ENCODE results near the gene PRPSAP1.

PRPSAP1 gene

DNA sequence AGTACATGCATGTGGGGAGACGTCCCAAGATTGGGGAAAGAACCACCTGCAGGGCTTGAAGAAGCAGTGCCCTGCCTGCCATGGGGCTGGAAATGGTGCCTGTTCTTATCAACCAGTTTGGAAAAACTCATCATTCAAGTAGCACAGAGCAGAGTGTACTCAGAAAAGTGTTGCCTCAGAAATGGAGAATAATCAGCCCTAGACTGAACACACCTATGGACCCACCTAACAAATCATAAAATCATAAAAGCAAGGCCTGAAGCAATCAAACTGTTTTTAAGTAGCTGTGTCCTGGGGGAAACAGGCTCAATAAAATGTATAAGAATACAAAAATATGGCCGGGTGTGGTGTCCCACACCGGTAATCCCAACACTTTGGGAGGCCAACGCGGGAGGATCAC lies 56.8 kb downstream of the PRPSAP1 start:
- no peaks in the 10 kb centered on the region for H4K20me1 ChIP-seq (ENCODE audit: insufficient read depth, low read length)
- no peak overlapping the region for H2AFZ ChIP-seq (ENCODE audit: low read length)
- TF ChIP-seq EZH2 (optimal IDR thresholded peaks at IDR 0.05; ENCODE audit: low read depth, low read length) (no peak), EZH2phosphoT487 (IDR thresholded peaks at IDR 0.05; ENCODE audit: low read length) (no peak)
- TF ChIP-seq, protein P1, sequence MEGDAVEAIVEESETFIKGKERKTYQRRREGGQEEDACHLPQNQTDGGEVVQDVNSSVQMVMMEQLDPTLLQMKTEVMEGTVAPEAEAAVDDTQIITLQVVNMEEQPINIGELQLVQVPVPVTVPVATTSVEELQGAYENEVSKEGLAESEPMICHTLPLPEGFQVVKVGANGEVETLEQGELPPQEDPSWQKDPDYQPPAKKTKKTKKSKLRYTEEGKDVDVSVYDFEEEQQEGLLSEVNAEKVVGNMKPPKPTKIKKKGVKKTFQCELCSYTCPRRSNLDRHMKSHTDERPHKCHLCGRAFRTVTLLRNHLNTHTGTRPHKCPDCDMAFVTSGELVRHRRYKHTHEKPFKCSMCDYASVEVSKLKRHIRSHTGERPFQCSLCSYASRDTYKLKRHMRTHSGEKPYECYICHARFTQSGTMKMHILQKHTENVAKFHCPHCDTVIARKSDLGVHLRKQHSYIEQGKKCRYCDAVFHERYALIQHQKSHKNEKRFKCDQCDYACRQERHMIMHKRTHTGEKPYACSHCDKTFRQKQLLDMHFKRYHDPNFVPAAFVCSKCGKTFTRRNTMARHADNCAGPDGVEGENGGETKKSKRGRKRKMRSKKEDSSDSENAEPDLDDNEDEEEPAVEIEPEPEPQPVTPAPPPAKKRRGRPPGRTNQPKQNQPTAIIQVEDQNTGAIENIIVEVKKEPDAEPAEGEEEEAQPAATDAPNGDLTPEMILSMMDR (IDR thresholded peaks at IDR 0.05; ENCODE audit: low read length), result no peak

DNA sequence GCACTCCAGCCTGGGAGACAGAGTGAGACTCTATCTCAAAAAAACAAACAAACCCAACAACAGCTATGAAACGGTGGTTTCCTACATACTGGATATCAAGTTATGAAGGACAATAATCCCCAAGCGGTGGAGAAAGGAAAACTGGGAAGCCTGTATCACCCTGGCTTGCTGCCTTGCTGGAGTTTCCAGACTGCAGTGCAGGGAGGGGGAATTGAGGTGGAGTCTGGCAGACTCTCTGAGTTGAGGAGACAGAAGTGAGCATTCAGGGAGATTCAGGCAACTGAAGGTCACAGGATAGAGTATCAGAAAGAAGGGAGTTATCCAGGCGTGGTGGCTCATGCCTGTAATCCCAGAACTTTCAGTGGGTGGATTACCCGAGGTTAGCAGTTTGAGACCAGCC lies 57.5 kb downstream of the PRPSAP1 start:
- no peaks in the 10 kb centered on the region for H3F3A ChIP-seq (ENCODE audit: insufficient read depth, low read length)
- H3K9me3 ChIP-seq (replicated peaks; ENCODE audit: insufficient read depth, low read length), result no peaks in the 10 kb centered on the region
- no peaks in the 10 kb centered on the region for H3K4me1 ChIP-seq (ENCODE audit: low read length)
- H3K27ac ChIP-seq (ENCODE audit: low read length), result no peak overlapping the region
- TF ChIP-seq, protein P1 (IDR thresholded peaks at IDR 0.05; ENCODE audit: low read length), result no peak
- TF ChIP-seq EZH2 (optimal IDR thresholded peaks at IDR 0.05; ENCODE audit: low read depth, low read length), result no peak
- TF ChIP-seq EZH2phosphoT487 (IDR thresholded peaks at IDR 0.05; ENCODE audit: low read length), result no peak
- H3K79me2 ChIP-seq (ENCODE audit: low read length), result no peaks in the 10 kb centered on the region
- no peak for DNase-seq
- H3K9ac ChIP-seq (ENCODE audit: low read length), result no peak overlapping the region
- no peaks in the 10 kb centered on the region for H3K36me3 ChIP-seq (replicated peaks; ENCODE audit: insufficient read depth, low read length)
- no peak overlapping the region for H3K4me2 ChIP-seq (ENCODE audit: low read depth, low read length)
- H4K20me1 ChIP-seq (ENCODE audit: insufficient read depth, low read length), result no peaks in the 10 kb centered on the region
- no peaks in the 10 kb centered on the region for H3K9me2 ChIP-seq (replicated peaks; ENCODE audit: insufficient read depth, low read length)
- no peak overlapping the region for H3K4me3 ChIP-seq (ENCODE audit: low read length)
- H2AFZ ChIP-seq (ENCODE audit: low read length), result no peak overlapping the region
- H3K27me3 ChIP-seq (replicated peaks; ENCODE audit: insufficient read depth, low read length), result no peaks in the 10 kb centered on the region

More for the DNA sequence above, 56.8 kb downstream of the PRPSAP1 start:
- no peaks in the 10 kb centered on the region for H3K4me1 ChIP-seq (ENCODE audit: low read length)
- H3K27me3 ChIP-seq (replicated peaks; ENCODE audit: insufficient read depth, low read length), result no peaks in the 10 kb centered on the region
- H3K9me3 ChIP-seq (replicated peaks; ENCODE audit: insufficient read depth, low read length), result no peaks in the 10 kb centered on the region
- no peaks in the 10 kb centered on the region for H3K9me2 ChIP-seq (replicated peaks; ENCODE audit: insufficient read depth, low read length)
- no peak overlapping the region for H3K4me3 ChIP-seq (ENCODE audit: low read length)
- H3K27ac ChIP-seq (ENCODE audit: low read length), result no peak overlapping the region
- H3K4me2 ChIP-seq (ENCODE audit: low read depth, low read length), result no peak overlapping the region
- H3K79me2 ChIP-seq (ENCODE audit: low read length), result no peaks in the 10 kb centered on the region
- H3F3A ChIP-seq (ENCODE audit: insufficient read depth, low read length), result no peaks in the 10 kb centered on the region
- DNase-seq, result no peak
- H3K9ac ChIP-seq (ENCODE audit: low read length), result no peak overlapping the region
- H3K36me3 ChIP-seq (replicated peaks; ENCODE audit: insufficient read depth, low read length), result no peaks in the 10 kb centered on the region

DNA sequence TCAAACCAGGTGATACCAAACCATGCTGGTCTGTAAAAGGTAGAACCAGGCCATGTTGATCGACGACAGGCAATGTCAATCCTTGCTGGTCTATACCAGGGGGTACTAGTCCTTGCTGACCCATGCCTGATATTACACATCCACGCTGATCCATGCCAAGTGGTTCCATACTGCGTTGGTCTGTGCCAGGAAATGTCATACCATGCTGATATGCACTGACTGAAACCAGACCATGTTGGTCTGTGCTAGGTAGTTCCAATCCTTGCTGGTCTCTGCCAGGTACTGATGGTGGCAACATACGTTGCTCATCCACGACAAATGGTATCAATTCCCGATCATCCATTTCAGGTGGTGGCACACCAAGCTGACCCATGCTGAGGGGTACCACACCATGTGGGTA lies 60.6 kb downstream of the PRPSAP1 start:
- Histone ChIP-seq H3K9me3 (replicated peaks; ENCODE audit: insufficient read depth, low read length) (no peaks in the 10 kb centered on the region), H3F3A (ENCODE audit: insufficient read depth, low read length) (no peaks in the 10 kb centered on the region), H4K20me1 (ENCODE audit: insufficient read depth, low read length) (no peaks in the 10 kb centered on the region), H3K4me3 (ENCODE audit: low read length) (no peak overlapping the region), H3K9me2 (replicated peaks; ENCODE audit: insufficient read depth, low read length) (no peaks in the 10 kb centered on the region), H2AFZ (ENCODE audit: low read length) (no peak overlapping the region), H3K27ac (ENCODE audit: low read length) (no peak overlapping the region), H3K27me3 (replicated peaks; ENCODE audit: insufficient read depth, low read length) (no peaks in the 10 kb centered on the region), H3K4me2 (ENCODE audit: low read depth, low read length) (no peak overlapping the region), H3K36me3 (replicated peaks; ENCODE audit: insufficient read depth, low read length) (no peaks in the 10 kb centered on the region), H3K4me1 (ENCODE audit: low read length) (no peaks in the 10 kb centered on the region), H3K9ac (ENCODE audit: low read length) (no peak overlapping the region), H3K79me2 (ENCODE audit: low read length) (no peaks in the 10 kb centered on the region)
- no peak for DNase-seq
- no peak for TF ChIP-seq EZH2phosphoT487 (IDR thresholded peaks at IDR 0.05; ENCODE audit: low read length)
- no peak for TF ChIP-seq EZH2 (optimal IDR thresholded peaks at IDR 0.05; ENCODE audit: low read depth, low read length)
- TF ChIP-seq, protein P1 (IDR thresholded peaks at IDR 0.05; ENCODE audit: low read length), result no peak

All from MM.1S (cell line).